ENCODE measurements around the gene KPNA6.

DNA sequence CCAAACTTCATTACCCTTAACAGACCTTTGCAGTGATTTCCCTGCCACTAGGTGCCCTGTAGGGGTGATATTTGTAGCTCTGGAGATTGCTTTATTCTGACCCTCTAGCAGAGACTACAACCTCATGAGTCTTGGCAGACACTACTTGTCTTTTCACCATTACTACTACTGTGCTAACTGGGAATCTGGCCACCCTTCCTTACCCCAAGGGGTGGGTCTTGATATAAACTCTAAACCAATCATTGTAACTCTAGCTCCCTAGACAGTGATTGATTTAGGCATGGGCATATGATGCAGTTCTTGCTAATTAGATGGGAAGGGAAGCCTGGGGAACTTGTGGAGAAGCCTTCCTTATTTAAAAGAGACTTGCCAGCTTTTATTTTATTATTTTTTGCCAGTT is 3.9 kb downstream of the KPNA6 start:
- TF ChIP-seq, protein P1, sequence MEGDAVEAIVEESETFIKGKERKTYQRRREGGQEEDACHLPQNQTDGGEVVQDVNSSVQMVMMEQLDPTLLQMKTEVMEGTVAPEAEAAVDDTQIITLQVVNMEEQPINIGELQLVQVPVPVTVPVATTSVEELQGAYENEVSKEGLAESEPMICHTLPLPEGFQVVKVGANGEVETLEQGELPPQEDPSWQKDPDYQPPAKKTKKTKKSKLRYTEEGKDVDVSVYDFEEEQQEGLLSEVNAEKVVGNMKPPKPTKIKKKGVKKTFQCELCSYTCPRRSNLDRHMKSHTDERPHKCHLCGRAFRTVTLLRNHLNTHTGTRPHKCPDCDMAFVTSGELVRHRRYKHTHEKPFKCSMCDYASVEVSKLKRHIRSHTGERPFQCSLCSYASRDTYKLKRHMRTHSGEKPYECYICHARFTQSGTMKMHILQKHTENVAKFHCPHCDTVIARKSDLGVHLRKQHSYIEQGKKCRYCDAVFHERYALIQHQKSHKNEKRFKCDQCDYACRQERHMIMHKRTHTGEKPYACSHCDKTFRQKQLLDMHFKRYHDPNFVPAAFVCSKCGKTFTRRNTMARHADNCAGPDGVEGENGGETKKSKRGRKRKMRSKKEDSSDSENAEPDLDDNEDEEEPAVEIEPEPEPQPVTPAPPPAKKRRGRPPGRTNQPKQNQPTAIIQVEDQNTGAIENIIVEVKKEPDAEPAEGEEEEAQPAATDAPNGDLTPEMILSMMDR (IDR thresholded peaks at IDR 0.05; ENCODE audit: insufficient read depth, low read length, poor library complexity, severe bottlenecking): no peak
- no peak for TF ChIP-seq EZH2phosphoT487 (conservative IDR thresholded peaks at IDR 0.05; ENCODE audit: low read length)

Data from SU-DHL-6 (cell line).